Pancreas (tissue), 10 donors: ENCODE measurements around the gene GRID1. TPM values are rescaled to one million over a fixed set of nuclear protein-coding genes. Genes with fewer than 3 reads are reported as not detected.
"Not testable (repeated sequence)": the region's sequence is repeated elsewhere in the genome, so short reads cannot be mapped to it uniquely, and the experiment has no call there.

Experiments
- ATAC-seq, 4 donors: fragments of 200-7000 bp; cut with Tn5 transposase; one replicate each; pipeline versions ENCODE4 v1.8.0 to v1.9.1; 2020; ENCODE audit warnings: mild to moderate bottlenecking in 4 of 4, moderate library complexity in 4 of 4
- DNase-seq, 6 donors: peaks; one replicate each; pipeline ENCODE4 v3.0.0-alpha.2; 2020
- FAIRE-seq: peaks from 2 replicates; lab custom pipeline; 2012; peaks lifted over from hg19 to GRCh38; lab: Jason Lieb, UNC
- H3K27ac ChIP-seq, 4 donors: fragments of 200-600 bp; sonication (generic); 1 replicate in 3 of 4; 2 replicates in 1 of 4; pipeline versions ENCODE4 v1.5.0 to v1.8.0; 2020
- H3K27me3 ChIP-seq, 4 donors: fragments of 200-600 bp; one replicate each; pipeline ENCODE4 v1.8.0; 2021
- H3K36me3 ChIP-seq, 3 donors: fragments of 200-600 bp; sonication (generic) in 1 of 3; one replicate each; pipeline versions ENCODE4 v1.5.0 to v1.8.0; 2020 to 2021
- H3K4me1 ChIP-seq, 3 donors: fragments of 200-600 bp; one replicate each; pipeline ENCODE4 v1.8.0; 2021
- H3K4me3 ChIP-seq, 4 donors: fragments of 200-600 bp; sonication (generic) in 2 of 4; one replicate each; pipeline versions ENCODE4 v1.5.0 to v1.8.0; 2020 to 2021
- H3K9me3 ChIP-seq, 4 donors: fragments of 200-600 bp; one replicate each; pipeline ENCODE4 v1.8.0; 2021
- CTCF ChIP-seq, 4 donors: fragments of 200-600 bp; sonication (generic) in 3 of 4; IDR thresholded peaks; one replicate each; pipeline versions ENCODE4 v1.5.0 to v1.8.0; 2021; ENCODE audit warnings: antibody characterized with exemption in 4 of 4
- WGBS, 2 donors: extraction: QIAGEN DNeasy Blood & Tissue Kit; methylation state at CpG; one replicate each; pipeline ENCODE4 v1.1.7; 2013; 5-methylcytosine and 5-hydroxymethylcytosine counted together
- intact Hi-C, 3 donors: fragments of 100-400 bp; cut with DNase I; formaldehyde crosslinking; loops; one replicate each; pipeline versions ENCODE4 v1.11.1 to v1.14.2; 2022
- polyA plus RNA-seq, 2 donors: library from polyadenylated mRNA; stranded (reverse); fragments of 200-250 nt; gene quantifications; one replicate each; pipeline ENCODE4 v1.2.3, GENCODE V29; 2013
- total RNA-seq, 6 donors: library from RNA; stranded (reverse); fragmentation: NEBNext Ultra II Directional in 4 of 6; extraction: Animal tissue kit (Norgen Biotek cat#: 25700) in 4 of 6; gene quantifications; one replicate each; pipeline versions ENCODE4 v1.2.1 to v1.2.4, GENCODE V29; 2021 to 2023
- donor health status: healthy with polysubstance abuse.
- donor health status: DM: no; HTN: no; CAD: no; lungs with moderate emphysema.
- donor health status: DM: no; HTN: no; CAD: no.
- donor health status: control.
- donor health status: control.
- donor health status: Bipolar disorder and iron deficiency.
- donor health status: DM: yes; HTN: yes; CAD: no.
- donor health status: DM: no; HTN: no; CAD: no.
- donor health status: DM: no; HTN: no; CAD: no.
- donor health status: DM: yes; HTN: yes; CAD: no.

GRID1 gene
- total and polyA plus RNA-seq, 8 donors: 0.05 to 1.5 (median 0.91) TPM

GRCh38 chr10:86179153-86179524 lies 187.5 kb downstream of the GRID1 start:
- 69 to 77% methylated on average over 6 of the region's 6 CpGs for WGBS, 2 donors
- no peak overlapping the region for H3K27ac ChIP-seq

GRCh38 chr10:86178401-86179152 lies 188.0 kb downstream of the GRID1 start:
- Histone ChIP-seq H3K27me3 (no peaks in the 10 kb centered on the region), H3K36me3 (no peaks in the 10 kb centered on the region), H3K4me1 (no peaks in the 10 kb centered on the region), H3K4me3 (no peak overlapping the region), H3K9me3 (no peaks in the 10 kb centered on the region), H3K27ac (no peak overlapping the region)
- TF ChIP-seq CTCF (IDR thresholded peaks at IDR 0.05): no peak
- FAIRE-seq (no peak), DNase-seq (no peak), ATAC-seq (no peak)
- intact Hi-C loops: no loop called here
- 48% methylated on average over 11 of the region's 11 CpGs for WGBS, 2 donors

More at GRCh38 chr10:86179153-86179524, 187.5 kb downstream of the GRID1 start:
- Histone ChIP-seq H3K36me3 (no peaks in the 10 kb centered on the region), H3K4me3 (no peak overlapping the region), H3K4me1 (no peaks in the 10 kb centered on the region), H3K27me3 (no peaks in the 10 kb centered on the region), H3K9me3 (no peaks in the 10 kb centered on the region)
- no peak for DNase-seq
- TF ChIP-seq CTCF (IDR thresholded peaks at IDR 0.05): no peak
- ATAC-seq: no peak
- intact Hi-C loops: no loop called here
- FAIRE-seq: no peak

GRCh38 chr10:86177537-86178155 lies 188.9 kb downstream of the GRID1 start:
- H3K9me3 ChIP-seq: no peaks in the 10 kb centered on the region
- H3K27ac ChIP-seq: no peak overlapping the region
- intact Hi-C loops: no loop called here
- H3K4me1 ChIP-seq: no peaks in the 10 kb centered on the region
- no peak for TF ChIP-seq CTCF (IDR thresholded peaks at IDR 0.05)
- FAIRE-seq: no peak
- no peak for DNase-seq
- no peak overlapping the region for H3K4me3 ChIP-seq
- ATAC-seq: no peak
- no peaks in the 10 kb centered on the region for H3K27me3 ChIP-seq
- 83 to 88% methylated on average over 11 of the region's 11 CpGs for WGBS, 2 donors
- no peaks in the 10 kb centered on the region for H3K36me3 ChIP-seq

- no peak for ATAC-seq
- no peak for FAIRE-seq
- Histone ChIP-seq H3K27me3 (no peaks in the 10 kb centered on the region), H3K4me1 (no peaks in the 10 kb centered on the region), H3K9me3 (no peaks in the 10 kb centered on the region), H3K27ac (no peak overlapping the region), H3K36me3 (no peaks in the 10 kb centered on the region), H3K4me3 (no peak overlapping the region)
- TF ChIP-seq CTCF (IDR thresholded peaks at IDR 0.05): no peak
- 46 to 56% methylated on average over 10 of the region's 10 CpGs for WGBS, 2 donors
- no peak for DNase-seq
- intact Hi-C loops: no loop called here
Observed at GRCh38 chr10:86176850-86177536, 189.6 kb downstream of the GRID1 start.

- intact Hi-C loops, H3K27ac ChIP-seq, H3K36me3 ChIP-seq, H3K9me3 ChIP-seq, FAIRE-seq, DNase-seq, H3K4me1 ChIP-seq, H3K4me3 ChIP-seq, ATAC-seq, H3K27me3 ChIP-seq: not testable (repeated sequence)
- WGBS, 2 donors: 91% methylated on average over 10 of the region's 10 CpGs
Observed at GRCh38 chr10:86175476-86175875, 191.1 kb downstream of the GRID1 start.
